ENCODE measurements around the gene CFAP100.

The CFAP100 gene

GRCh38 chr3:126357295-126358037 is 37.2 kb upstream of the CFAP100 start, which contains the start of gene KLF15:
Gene KLF15 (minus strand): TSS chr3:126357408. CDS start chr3:126352922, 4,486 bp downstream.
- DNase-seq = peak; percentile 65

- DNase-seq = no peak
Measured at GRCh38 chr3:126358038-126358815, 36.5 kb upstream of the CFAP100 start.

- DNase-seq = no peak
Measured at GRCh38 chr3:126358816-126359181, 35.9 kb upstream of the CFAP100 start.

GRCh38 chr3:126360046-126360713 is 34.5 kb upstream of the CFAP100 start:
- DNase-seq = no peak

GRCh38 chr3:126360714-126361060 is 34.0 kb upstream of the CFAP100 start:
- DNase-seq = no peak

GRCh38 chr3:126361211-126361610 is 33.5 kb upstream of the CFAP100 start:
- DNase-seq = no peak

- no peak for DNase-seq
Measured at GRCh38 chr3:126364130-126364695, 30.5 kb upstream of the CFAP100 start.

GRCh38 chr3:126364731-126365301 is 29.9 kb upstream of the CFAP100 start:
- DNase-seq = no peak

GRCh38 chr3:126365351-126366277 is 29.1 kb upstream of the CFAP100 start:
- no peak for DNase-seq

- DNase-seq = no peak
Measured at GRCh38 chr3:126367316-126367805, 27.3 kb upstream of the CFAP100 start.

- DNase-seq = no peak
Measured at GRCh38 chr3:126369490-126369889, 25.2 kb upstream of the CFAP100 start.

- no peak for DNase-seq
Measured at GRCh38 chr3:126370055-126370454, 24.7 kb upstream of the CFAP100 start.

- no peak for DNase-seq
Measured at GRCh38 chr3:126370606-126371005, 24.1 kb upstream of the CFAP100 start.

- DNase-seq = no peak
Measured at GRCh38 chr3:126371096-126371705, 23.5 kb upstream of the CFAP100 start.

GRCh38 chr3:126372413-126373145 is 22.1 kb upstream of the CFAP100 start:
- no peak for DNase-seq

GRCh38 chr3:126373146-126373613 is 21.5 kb upstream of the CFAP100 start:
- DNase-seq = no peak

GRCh38 chr3:126373682-126374601 is 20.8 kb upstream of the CFAP100 start:
- DNase-seq = no peak

- DNase-seq = no peak
Measured at GRCh38 chr3:126375835-126376331, 18.8 kb upstream of the CFAP100 start.

- no peak for DNase-seq
Measured at GRCh38 chr3:126376444-126376843, 18.3 kb upstream of the CFAP100 start.

Data from activated gamma-delta T cell treated with Interleukin-2 at 50 U/mL for 16 hours (primary cell).